HG03159 (cell line): Measurements from ENCODE around the gene SCPEP1.
A peak's percentile ranks its signal among the peaks of the same experiment; 100 is the strongest.
"Not testable (repeated sequence)": the region's sequence is repeated elsewhere in the genome, so short reads cannot be mapped to it uniquely, and the experiment has no call there.

Experiments used
- ATAC-seq: cut with Tn5 transposase; IDR thresholded peaks from one replicate; pipeline ENCODE4 v1.9.1; 2021; ENCODE audit warnings: mild to moderate bottlenecking, moderate library complexity; ENCODE audit not compliant: unreplicated experiment

SCPEP1 gene

DNA sequence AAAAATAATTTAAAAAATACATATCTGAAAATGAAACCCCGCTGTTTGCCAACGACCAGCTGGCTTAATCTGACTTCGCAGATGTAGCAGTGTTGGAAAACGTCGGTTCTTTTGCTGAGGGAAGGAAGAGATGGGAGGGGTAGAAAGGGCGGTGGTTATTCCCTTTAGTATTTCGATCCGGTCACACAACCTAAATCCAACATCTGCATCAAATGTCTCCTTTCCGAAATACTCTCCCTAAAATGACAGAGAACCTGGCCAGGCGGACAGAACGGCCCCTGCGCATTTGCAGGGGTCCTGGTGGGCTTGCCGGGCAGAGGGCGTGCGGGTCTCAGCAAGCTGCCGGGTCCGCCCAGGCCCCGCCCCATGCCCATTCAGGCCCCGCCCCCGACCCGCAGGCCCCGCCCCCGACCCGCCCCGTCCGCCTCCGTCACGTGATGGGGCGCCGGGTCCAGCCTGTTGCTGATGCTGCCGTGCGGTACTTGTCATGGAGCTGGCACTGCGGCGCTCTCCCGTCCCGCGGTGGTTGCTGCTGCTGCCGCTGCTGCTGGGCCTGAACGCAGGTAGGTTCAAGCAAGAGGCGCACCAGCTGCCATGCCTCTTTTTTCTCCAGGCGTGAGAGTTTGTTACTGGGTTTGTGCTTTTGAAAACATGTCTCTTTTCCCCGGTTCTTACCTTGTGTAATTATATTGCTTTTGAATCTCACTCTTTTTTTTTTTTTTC, at the start of gene SCPEP1:
SCPEP1 (plus strand) TSS at position 459 of the 723 bp plus-strand sequence; CDS start at position 488, 29 bp downstream.
- peak; percentile 83 for ATAC-seq

DNA sequence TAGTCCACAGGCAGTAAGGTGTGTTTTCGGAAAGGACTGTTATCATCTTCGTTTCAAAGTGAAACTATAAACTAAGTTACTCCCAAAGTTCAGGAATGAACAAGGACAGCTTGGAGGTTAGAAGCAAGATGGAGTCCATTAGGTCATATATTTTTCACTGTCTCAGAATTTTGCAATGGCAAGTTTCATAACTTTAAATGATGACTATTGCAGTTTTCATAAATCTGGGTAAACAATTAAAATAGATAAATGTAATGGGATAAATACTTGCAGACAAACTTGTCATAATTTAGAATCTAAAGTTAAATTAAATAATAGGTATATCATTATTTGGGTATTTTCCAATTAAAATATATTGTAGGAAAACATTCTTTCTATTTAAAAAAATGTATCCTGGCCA, 49.3 kb upstream of the SCPEP1 start:
- no peak for ATAC-seq

- ATAC-seq = no peak
Measured at GRCh38 chr17:56929362-56929969, 48.5 kb upstream of the SCPEP1 start.

DNA sequence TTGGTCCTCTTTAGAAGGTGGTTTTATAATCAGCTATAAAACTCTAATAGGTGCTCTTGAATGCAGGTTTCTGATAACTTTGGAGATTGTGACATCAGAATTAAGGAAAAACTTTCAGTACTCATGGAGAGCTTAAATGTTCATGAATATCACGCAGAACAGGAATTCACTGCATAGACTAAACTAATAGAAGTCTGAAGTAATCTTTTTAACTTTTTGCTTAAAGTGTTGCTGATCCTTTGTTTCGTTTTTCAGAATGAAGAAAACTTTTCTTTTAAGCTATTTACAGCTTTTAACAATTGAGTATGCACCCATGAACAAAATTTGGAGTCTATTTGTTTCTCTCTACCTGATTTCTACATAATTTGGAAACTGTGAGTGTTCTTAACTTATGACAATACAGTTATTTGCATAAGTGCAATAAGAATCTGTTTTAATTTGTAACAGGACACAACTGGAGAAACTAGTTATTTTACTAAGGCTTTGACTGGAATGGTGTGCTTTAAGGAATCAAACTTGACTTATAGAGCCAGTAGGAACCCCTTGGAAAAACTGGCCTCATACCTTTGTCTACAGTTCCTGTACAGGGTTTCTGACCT, 47.1 kb upstream of the SCPEP1 start:
- ATAC-seq = no peak

- no peak for ATAC-seq
Measured at GRCh38 chr17:56933151-56933745, 44.7 kb upstream of the SCPEP1 start.

GRCh38 chr17:56933868-56934267, 44.1 kb upstream of the SCPEP1 start:
- no peak for ATAC-seq

- ATAC-seq = no peak
Measured at GRCh38 chr17:56934280-56934679, 43.7 kb upstream of the SCPEP1 start.

DNA sequence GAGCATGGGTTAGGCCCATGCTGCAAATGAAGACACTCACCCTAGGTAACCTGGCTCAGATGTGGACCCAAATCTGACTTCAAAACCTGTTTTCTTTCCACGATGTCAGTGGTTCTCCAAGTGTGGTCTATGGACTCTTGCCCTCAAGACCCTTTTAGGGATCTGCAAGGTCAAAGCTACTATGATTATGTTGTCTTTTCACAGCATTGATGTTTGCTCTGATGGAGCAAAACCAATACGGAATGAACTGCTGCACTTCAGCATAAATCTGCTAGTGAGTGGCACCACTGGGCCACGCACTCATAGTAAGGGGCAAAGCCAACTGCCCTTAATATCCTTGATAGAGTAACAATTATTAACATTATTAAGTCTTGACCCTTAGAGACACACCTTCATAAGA, 42.5 kb upstream of the SCPEP1 start:
- no peak for ATAC-seq

DNA sequence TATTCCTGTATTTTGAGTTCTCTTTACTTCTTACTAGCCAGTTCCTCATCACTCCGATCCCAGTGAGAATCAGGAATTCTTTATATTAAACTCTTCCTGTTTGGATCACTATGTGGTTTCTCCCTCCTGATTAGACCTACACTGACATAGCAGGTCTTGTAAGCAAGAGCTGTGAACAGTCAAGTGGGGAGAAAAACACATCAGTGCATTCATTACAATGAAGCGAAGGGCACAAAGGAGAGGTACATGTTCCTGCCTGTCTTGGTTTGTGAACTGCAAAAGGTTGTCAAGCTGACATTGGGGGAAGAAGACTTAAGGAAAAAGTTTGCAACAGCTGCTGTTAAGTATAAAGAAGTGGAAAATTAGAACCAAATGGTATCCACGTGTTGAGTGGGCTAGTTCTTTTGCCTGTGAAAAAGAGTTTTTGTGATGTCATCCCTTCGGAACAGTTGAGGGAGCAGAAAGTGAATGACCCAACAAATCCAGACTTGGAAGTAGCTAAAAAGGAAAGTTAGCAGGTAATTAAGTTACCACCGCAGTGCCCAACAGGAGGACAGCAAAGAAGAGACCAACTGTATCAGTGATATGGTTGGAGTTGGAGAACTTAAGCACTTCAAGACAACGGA, 41.1 kb upstream of the SCPEP1 start:
- ATAC-seq = no peak

DNA sequence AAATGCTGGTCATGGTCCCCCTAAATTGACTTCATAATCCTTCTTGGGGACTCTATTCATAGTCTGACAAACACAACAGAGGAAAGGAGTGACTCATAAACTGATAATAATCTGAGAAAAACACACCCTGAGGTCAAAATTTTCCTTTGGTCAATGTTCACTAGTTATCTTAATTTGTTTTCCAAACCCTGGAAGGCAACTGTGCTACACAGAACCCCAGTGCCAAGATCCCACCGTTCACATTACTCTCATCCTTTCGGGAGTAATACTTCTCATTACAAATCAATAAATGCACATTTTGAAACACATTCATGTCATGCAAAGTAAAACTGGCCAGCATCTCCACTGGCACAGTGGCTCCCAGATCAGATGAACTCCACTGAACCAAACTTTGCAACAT, 40.2 kb upstream of the SCPEP1 start:
- no peak for ATAC-seq

DNA sequence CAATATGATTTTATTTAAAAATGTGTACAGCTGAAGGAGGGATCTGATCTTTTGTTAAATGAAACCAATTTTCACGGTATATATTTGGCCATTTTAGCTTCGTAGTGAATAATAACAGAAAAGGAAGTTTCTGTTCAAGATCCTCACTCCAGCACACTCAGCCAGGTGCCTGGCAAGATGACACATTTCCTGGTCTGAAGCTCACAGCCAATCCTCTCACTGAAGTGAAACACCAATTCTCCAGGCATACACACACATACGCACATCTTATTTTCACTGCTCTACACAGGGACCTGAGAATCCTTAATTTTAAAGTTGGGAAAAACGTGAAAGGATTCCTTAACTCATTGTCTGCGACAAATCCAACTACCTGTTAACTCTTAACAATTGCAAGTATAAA, 39.7 kb upstream of the SCPEP1 start:
- ATAC-seq = not testable (repeated sequence)

DNA sequence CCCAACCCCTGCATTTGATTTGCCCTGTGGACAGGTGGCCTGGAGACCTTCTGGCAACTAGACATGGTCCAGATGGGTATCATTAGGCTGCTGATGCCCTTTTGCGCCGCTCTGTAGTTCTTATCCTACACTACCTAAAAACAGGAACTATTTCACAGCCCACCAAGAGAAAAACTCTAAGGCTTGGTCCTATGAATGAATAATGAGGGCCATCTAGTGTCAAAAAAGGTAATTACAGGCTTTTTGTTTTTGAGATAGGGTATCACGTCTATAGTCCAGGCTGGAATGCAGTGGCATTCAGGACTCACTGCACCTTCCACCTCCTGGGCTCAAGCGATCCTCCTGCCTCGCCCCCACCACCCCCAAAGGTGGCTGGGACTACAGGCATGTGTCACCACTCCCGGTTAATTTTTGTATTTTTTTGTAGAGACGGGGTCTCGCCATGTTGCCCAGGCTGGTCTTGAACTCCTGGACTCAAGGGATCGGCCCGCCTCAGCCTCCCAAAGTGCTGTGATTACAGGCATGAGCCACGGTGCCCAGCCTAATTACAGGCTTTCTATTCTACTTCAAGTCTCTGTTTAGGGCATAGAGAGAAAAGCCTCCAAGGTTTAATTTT, 38.0 kb upstream of the SCPEP1 start:
- peak; percentile 61 for ATAC-seq

DNA sequence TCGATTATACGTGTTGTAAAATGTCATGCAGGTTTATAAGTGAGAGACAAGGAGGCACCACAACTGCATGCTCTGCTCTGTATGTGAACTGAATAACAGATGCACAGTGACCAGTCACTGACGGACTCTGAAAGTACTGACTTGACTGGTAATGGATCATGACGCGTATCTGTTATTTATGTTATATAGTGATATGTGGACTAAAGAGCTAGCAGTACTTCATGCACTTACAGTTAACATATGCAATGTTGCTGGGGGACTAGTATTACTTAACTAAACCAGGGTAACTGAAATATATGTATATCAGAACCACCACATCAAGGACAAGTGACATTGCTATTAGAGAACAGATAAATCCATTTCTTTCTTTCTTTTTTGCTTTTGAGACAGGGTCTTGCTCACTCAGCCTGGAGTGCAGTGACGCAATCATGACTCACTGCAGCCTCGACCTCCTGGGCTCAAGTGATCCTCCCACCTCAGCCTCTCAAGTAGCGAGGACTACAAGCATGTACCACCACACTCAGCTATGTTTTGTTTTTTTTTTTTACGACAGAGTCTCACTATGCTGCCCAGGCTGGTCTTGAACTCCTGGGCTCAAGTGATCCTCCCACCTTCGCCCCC, 34.3 kb upstream of the SCPEP1 start:
- ATAC-seq = no peak

- ATAC-seq = no peak
Measured at GRCh38 chr17:56945938-56946505, 31.9 kb upstream of the SCPEP1 start.

DNA sequence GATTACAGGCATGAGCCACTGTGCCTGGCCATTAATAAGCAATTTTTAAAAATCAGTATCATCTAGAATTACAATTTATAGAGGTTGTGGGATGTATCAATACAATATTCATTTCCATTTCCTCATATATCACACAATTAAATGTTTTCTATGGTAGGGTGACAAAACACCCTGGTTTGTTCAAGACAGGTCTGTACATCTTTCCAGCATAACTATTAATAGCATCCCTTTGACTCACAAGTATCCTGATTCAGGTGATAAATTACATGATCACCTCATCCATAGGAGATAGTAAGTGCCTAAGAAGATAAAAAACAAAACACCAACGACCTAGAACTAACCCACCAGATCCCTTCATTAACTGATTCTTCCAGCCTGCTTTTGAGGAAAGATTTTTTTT, 30.2 kb upstream of the SCPEP1 start:
- ATAC-seq = no peak

- ATAC-seq = no peak
Measured at GRCh38 chr17:56948491-56948890, 29.4 kb upstream of the SCPEP1 start.

DNA sequence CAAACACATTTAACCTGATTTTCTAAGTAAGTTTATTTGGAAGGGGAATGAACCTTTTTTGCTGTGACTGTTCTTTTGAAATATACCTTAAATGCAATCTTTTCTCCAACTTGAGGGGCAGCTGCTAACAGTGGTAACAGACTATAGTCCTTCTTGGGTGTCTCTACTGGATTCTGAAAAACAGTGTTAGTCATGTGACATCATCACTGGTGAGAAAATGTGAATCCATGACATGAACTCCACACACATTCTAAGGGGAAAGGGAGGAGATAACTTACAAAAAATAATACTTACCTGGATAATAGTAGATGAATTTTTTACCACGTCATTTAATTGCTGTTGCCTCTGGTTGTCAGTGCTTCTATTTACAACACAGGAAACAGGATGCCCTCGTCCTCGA, 28.3 kb upstream of the SCPEP1 start:
- ATAC-seq = no peak

- no peak for ATAC-seq
Measured at GRCh38 chr17:56956992-56957391, 20.9 kb upstream of the SCPEP1 start.

DNA sequence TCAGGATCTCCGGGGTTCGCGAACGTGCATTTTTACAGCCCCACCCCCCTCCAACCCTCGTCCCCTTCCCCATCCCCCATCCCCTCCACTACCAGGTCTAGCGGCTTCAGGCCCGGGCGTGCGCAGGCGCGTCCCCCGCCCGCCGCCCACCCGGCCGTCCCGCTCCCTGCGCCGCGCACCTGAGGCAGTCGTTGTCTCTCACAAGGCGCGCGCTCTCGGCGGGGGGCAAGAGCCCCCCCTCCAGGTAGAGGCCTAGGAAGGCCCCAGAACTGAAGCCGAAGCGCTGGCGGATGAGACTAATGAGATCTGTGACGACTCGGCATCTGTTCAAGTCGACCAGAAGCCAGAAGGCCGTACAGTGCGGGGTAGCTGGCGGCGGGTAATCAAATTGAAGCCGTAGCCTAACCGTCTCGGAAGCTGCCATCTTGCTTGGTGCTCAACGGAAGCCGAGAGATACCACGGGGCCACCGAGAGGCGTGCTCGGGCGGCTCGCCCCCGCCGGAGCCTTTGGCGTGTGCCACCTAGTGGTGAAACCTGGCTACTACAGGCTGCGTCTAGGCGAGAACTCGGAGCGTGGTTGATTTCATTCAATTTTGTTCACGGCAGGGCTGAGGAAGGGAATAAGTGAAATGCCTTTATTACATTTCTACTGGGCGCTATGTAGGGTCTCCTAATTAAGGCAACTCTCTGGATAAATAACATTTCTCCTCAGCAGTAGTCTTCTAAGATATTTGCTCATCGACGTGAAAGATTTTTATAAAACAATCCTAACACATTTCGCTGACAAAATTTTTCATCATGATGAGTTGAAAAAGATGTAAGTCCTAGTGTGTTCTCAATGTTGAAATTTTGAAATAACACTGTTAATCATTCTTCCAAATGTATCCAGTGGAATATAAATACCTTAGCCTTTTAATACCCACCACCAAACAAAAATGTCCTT, 17.1 kb upstream of the SCPEP1 start, which contains the start of gene COIL:
COIL (minus strand) TSS at position 455 of the 943 bp plus-strand sequence; CDS start at position 424, 31 bp downstream.
- ATAC-seq = peak; percentile 98
